ENCODE measurements around the gene ZNF365. TPM values are rescaled to one million over a fixed set of nuclear protein-coding genes. Genes with fewer than 3 reads are reported as not detected.

Gene ZNF365
- total RNA-seq, 1 experiment from 2014 or later = 4.0 TPM

DNA sequence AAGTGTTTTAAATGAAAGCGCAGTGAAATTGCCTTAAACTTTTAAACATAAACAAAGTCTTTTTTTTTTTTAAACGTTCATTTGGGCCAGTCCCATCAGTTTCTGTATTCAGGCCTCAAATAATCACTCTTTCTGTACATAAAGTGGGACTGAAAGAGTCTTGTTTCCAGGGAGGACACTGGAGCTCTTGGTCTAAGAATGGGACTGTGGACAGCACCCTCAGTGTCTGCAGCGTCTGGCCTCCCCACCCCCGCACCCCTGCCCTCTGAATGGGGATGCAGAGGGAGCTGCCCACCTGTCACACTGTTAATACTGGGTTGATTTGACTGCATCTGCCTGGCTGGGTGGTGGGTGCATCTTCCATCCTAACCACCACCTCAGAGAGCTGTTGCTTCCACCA is 5.2 kb downstream of the ZNF365 start:
- H3K4me1 Mint-ChIP-seq (ENCODE audit: low read depth, unreplicated experiment) = peaks cover 49% of the 10 kb centered on the region
- peaks cover 12% of the 10 kb centered on the region for H3K36me3 Mint-ChIP-seq (ENCODE audit: insufficient read depth, unreplicated experiment)
- H3K4me3 Mint-ChIP-seq (ENCODE audit: low read depth, unreplicated experiment) = no peak overlapping the region
- H3K9me3 Mint-ChIP-seq (ENCODE audit: low read depth, unreplicated experiment) = no peaks in the 10 kb centered on the region
- DNase-seq = no peak
- BruUV-seq (replicated peaks) = no TSS peak
- H3K27ac Mint-ChIP-seq (ENCODE audit: unreplicated experiment) = no peak overlapping the region
- H3K27me3 Mint-ChIP-seq (ENCODE audit: unreplicated experiment) = no peaks in the 10 kb centered on the region
- intact Hi-C loops (cut with micrococcal nuclease; ENCODE audit: unreplicated experiment) = no loop called here
- no peak for TF ChIP-seq CTCF (IDR thresholded peaks at IDR 0.05; ENCODE audit: unreplicated experiment)
- CTCF ChIA-PET = interaction anchor here (1.4 kb wide), 1 partner anchor 114 kb away, joined by 4 read pairs; no protein-coding TSS in a partner anchor

GRCh38 chr10:62380016-62380415 is 5.8 kb downstream of the ZNF365 start:
- CTCF ChIA-PET = interaction anchor here (1.4 kb wide), 1 partner anchor 115 kb away, joined by 4 read pairs; no protein-coding TSS in a partner anchor
- Mint-ChIP-seq H3K9me3 (ENCODE audit: low read depth, unreplicated experiment) (no peaks in the 10 kb centered on the region), H3K4me1 (ENCODE audit: low read depth, unreplicated experiment) (peaks cover 49% of the 10 kb centered on the region), H3K27ac (ENCODE audit: unreplicated experiment) (peak overlapping the region; percentile 48), H3K27me3 (ENCODE audit: unreplicated experiment) (no peaks in the 10 kb centered on the region), H3K4me3 (ENCODE audit: low read depth, unreplicated experiment) (no peak overlapping the region), H3K36me3 (ENCODE audit: insufficient read depth, unreplicated experiment) (peaks cover 9% of the 10 kb centered on the region)
- no peak for DNase-seq
- intact Hi-C loops (cut with micrococcal nuclease; ENCODE audit: unreplicated experiment) = loop anchor here (5.0 kb wide), 2 partner anchors 113 to 478 kb away; partner anchors contain the start of genes ARID5B and RTKN2
- TF ChIP-seq CTCF (IDR thresholded peaks at IDR 0.05; ENCODE audit: unreplicated experiment) = no peak
- BruUV-seq (replicated peaks) = no TSS peak

- H3K4me1 Mint-ChIP-seq (ENCODE audit: low read depth, unreplicated experiment) = peaks cover 57% of the 10 kb centered on the region
- H3K27ac Mint-ChIP-seq (ENCODE audit: unreplicated experiment) = peak overlapping the region; percentile 48
Measured at GRCh38 chr10:62381385-62382102, 7.4 kb downstream of the ZNF365 start.

DNA sequence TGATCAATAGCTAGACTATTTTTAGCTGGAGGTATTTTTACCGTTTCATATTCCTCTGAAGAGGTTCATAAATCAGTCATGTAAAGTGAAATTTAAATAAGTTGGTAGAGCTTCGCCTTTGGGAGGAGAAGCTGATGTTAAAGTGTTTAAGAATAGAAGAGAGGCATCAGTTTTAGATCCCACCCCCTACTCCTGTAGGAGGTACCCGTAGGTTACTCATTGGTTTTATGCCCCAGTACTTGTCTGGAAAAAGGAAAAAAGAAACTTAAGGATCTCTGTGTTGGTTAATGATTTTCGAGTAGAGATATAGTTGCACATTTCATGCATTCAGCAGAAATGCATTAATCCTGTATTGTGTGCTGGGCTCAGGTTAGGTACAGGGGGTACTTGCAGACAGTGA is 8.7 kb downstream of the ZNF365 start:
- Mint-ChIP-seq H3K36me3 (ENCODE audit: insufficient read depth, unreplicated experiment) (peaks cover 7% of the 10 kb centered on the region), H3K27me3 (ENCODE audit: unreplicated experiment) (no peaks in the 10 kb centered on the region), H3K9me3 (ENCODE audit: low read depth, unreplicated experiment) (peaks cover 2% of the 10 kb centered on the region), H3K4me3 (ENCODE audit: low read depth, unreplicated experiment) (peak overlapping the region; percentile 4), H3K27ac (ENCODE audit: unreplicated experiment) (peak overlapping the region; percentile 51), H3K4me1 (ENCODE audit: low read depth, unreplicated experiment) (peaks cover 65% of the 10 kb centered on the region)
- TF ChIP-seq CTCF (IDR thresholded peaks at IDR 0.05; ENCODE audit: unreplicated experiment) = no peak
- no TSS peak for BruUV-seq (replicated peaks)
- intact Hi-C loops (cut with micrococcal nuclease; ENCODE audit: unreplicated experiment) = loop anchor here (5.0 kb wide), 2 partner anchors 116 to 481 kb away; partner anchors contain the start of genes ARID5B and RTKN2
- DNase-seq = no peak
- CTCF ChIA-PET = interaction anchor here (0.7 to 0.8 kb wide), 2 partner anchors 114 to 118 kb away, joined by 3 to 8 read pairs; partner anchors contain the start of gene RTKN2

More at GRCh38 chr10:62381385-62382102, 7.4 kb downstream of the ZNF365 start:
- Mint-ChIP-seq H3K9me3 (ENCODE audit: low read depth, unreplicated experiment) (no peaks in the 10 kb centered on the region), H3K36me3 (ENCODE audit: insufficient read depth, unreplicated experiment) (peaks cover 7% of the 10 kb centered on the region), H3K4me3 (ENCODE audit: low read depth, unreplicated experiment) (no peak overlapping the region), H3K27me3 (ENCODE audit: unreplicated experiment) (no peaks in the 10 kb centered on the region)
- no peak for TF ChIP-seq CTCF (IDR thresholded peaks at IDR 0.05; ENCODE audit: unreplicated experiment)
- no TSS peak for BruUV-seq (replicated peaks)
- DNase-seq = no peak
- CTCF ChIA-PET = interaction anchor here (0.5 to 0.6 kb wide), 2 partner anchors 16 to 443 kb away, joined by 3 read pairs; no protein-coding TSS in a partner anchor
- intact Hi-C loops (cut with micrococcal nuclease; ENCODE audit: unreplicated experiment) = loop anchor here (5.0 kb wide), 2 partner anchors 114 to 479 kb away; partner anchors contain the start of genes ARID5B and RTKN2
